Left lung (tissue), 10 donors: ENCODE measurements around the gene ARHGAP30. TPM values are rescaled to one million over a fixed set of nuclear protein-coding genes. Genes with fewer than 3 reads are reported as not detected.

Experiments used
- ATAC-seq: fragments of 200-7000 bp; cut with Tn5 transposase; one replicate; pipeline ENCODE4 v1.9.1; 2020; ENCODE audit warnings: moderate library complexity
- DNase-seq, 4 donors: peaks; one replicate each; pipeline ENCODE4 v3.0.0-alpha.2; 2013 to 2020
- H3K27ac ChIP-seq, 2 donors: fragments of 200-600 bp; sonication (generic) in 1 of 2; one replicate each; pipeline versions ENCODE4 v1.5.0 to v1.8.0; 2020 to 2021
- H3K27me3 ChIP-seq, 2 donors: fragments of 200-600 bp; sonication (generic) in 1 of 2; one replicate each; pipeline versions ENCODE4 v1.5.0 to v1.8.0; 2020 to 2021
- H3K36me3 ChIP-seq, 2 donors: fragments of 200-600 bp; sonication (generic) in 1 of 2; one replicate each; pipeline versions ENCODE4 v1.5.0 to v1.8.0; 2020 to 2021
- H3K4me1 ChIP-seq, 2 donors: fragments of 200-600 bp; one replicate each; pipeline ENCODE4 v1.8.0; 2021
- H3K4me3 ChIP-seq, 2 donors: fragments of 200-600 bp; sonication (generic) in 1 of 2; one replicate each; pipeline versions ENCODE4 v1.5.0 to v1.8.0; 2020 to 2021; ENCODE audit warnings: mild to moderate bottlenecking in 1 of 2
- H3K9me3 ChIP-seq, 2 donors: fragments of 200-600 bp; sonication (generic) in 1 of 2; one replicate each; pipeline versions ENCODE4 v1.5.0 to v1.8.0; 2020 to 2021
- CTCF ChIP-seq, 2 donors: fragments of 200-600 bp; sonication (generic) in 1 of 2; IDR thresholded peaks; one replicate each; pipeline versions ENCODE4 v1.5.0 to v1.8.0; 2021; ENCODE audit warnings: antibody characterized with exemption in 2 of 2
- intact Hi-C, 2 donors: fragments of 100-400 bp; cut with DNase I; formaldehyde crosslinking; loops; one replicate each; pipeline versions ENCODE4 v1.11.2 to v1.14.2; 2022
- polyA plus RNA-seq, 6 donors: library from polyadenylated mRNA; unstranded; fragments of 120-200 nt; gene quantifications; one replicate each; pipeline ENCODE4 v1.2.1, GENCODE V29; 2013; ENCODE audit not compliant: insufficient read length in 6 of 6
- total RNA-seq, 2 donors: library from RNA; stranded (reverse); fragmentation: NEBNext Ultra II Directional; extraction: Animal tissue kit (Norgen Biotek cat#: 25700); gene quantifications; one replicate each; pipeline ENCODE4 v1.2.1, GENCODE V29; 2021
- donor health status: DM: no; HTN: yes; CAD: no.
- donor health status: DM: no; HTN: no; CAD: no.

ARHGAP30 gene
- total and polyA plus RNA-seq, 8 donors: 3.0 to 57.7 (median 4.2) TPM

- peak; percentile 36 for ATAC-seq
- H3K4me1 ChIP-seq: peaks cover 0 to 57% of the 10 kb centered on the region in 2 donors
Measured at GRCh38 chr1:161000736-161001480, 68.8 kb downstream of the ARHGAP30 start.

GRCh38 chr1:160999376-160999775 lies 70.3 kb downstream of the ARHGAP30 start:
- DNase-seq (no peak), ATAC-seq (no peak)
- H3K4me3 ChIP-seq: no peak overlapping the region
- no peaks in the 10 kb centered on the region for H3K9me3 ChIP-seq
- intact Hi-C loops: loop anchor here in 1 of 2 donors (5.0 kb wide), 1 partner anchor 98 kb away; the partner anchor contains the start of gene KLHDC9
- peak overlapping the region in 1 of 2 donors; percentile 5 for H3K27ac ChIP-seq
- H3K36me3 ChIP-seq: peaks cover 3 to 40% of the 10 kb centered on the region in 2 donors
- H3K27me3 ChIP-seq: no peaks in the 10 kb centered on the region
- TF ChIP-seq CTCF (IDR thresholded peaks at IDR 0.05): no peak
- peaks cover 0 to 46% of the 10 kb centered on the region in 2 donors for H3K4me1 ChIP-seq

More at GRCh38 chr1:161000736-161001480, 68.8 kb downstream of the ARHGAP30 start:
- intact Hi-C loops: no loop called here
- Histone ChIP-seq H3K4me3 (no peak overlapping the region), H3K27me3 (no peaks in the 10 kb centered on the region), H3K27ac (no peak overlapping the region), H3K9me3 (no peaks in the 10 kb centered on the region), H3K36me3 (peaks cover 3 to 40% of the 10 kb centered on the region in 2 donors)
- DNase-seq: no peak
- TF ChIP-seq CTCF (IDR thresholded peaks at IDR 0.05): no peak

GRCh38 chr1:160997323-160998038 lies 72.2 kb downstream of the ARHGAP30 start:
- ATAC-seq (peak; percentile 89), DNase-seq (peak in 2 of 4 donors; percentile 66 to 69)
- Histone ChIP-seq H3K9me3 (no peaks in the 10 kb centered on the region), H3K27ac (peak overlapping the region; percentile 54 to 78), H3K27me3 (no peaks in the 10 kb centered on the region), H3K36me3 (peaks cover 3 to 40% of the 10 kb centered on the region in 2 donors), H3K4me3 (no peak overlapping the region), H3K4me1 (peaks cover 0 to 53% of the 10 kb centered on the region in 2 donors)
- intact Hi-C loops: loop anchor here in 1 of 2 donors (5.0 kb wide), 1 partner anchor 100 kb away; the partner anchor contains the start of gene KLHDC9
- peak; percentile 53 to 71 for TF ChIP-seq CTCF (IDR thresholded peaks at IDR 0.05)

Other genes with a start within 250 kb of the ARHGAP30 start
- 1 to 10 TPM in 1 of 2 donors, under 1 TPM in 1; 0.90 to 3.7 TPM for gene CD244, start 207.0 kb downstream of the ARHGAP30 start, total RNA-seq
- gene CD244, start 207.0 kb downstream of the ARHGAP30 start, polyA plus RNA-seq: 1 to 10 TPM in 1 of 6 donors, under 1 TPM in 5; 0.43 to 1.0 (median 0.71) TPM
- 1 to 10 TPM in 1 of 2 donors, under 1 TPM in 1; 0.73 to 3.3 TPM for gene ITLN1, start 184.7 kb downstream of the ARHGAP30 start, total RNA-seq
- 1 to 10 TPM in 1 of 6 donors, under 1 TPM in 5; 0.27 to 1.9 (median 0.68) TPM for gene ITLN1, start 184.7 kb downstream of the ARHGAP30 start, polyA plus RNA-seq
- gene ITLN2, start 115.1 kb downstream of the ARHGAP30 start, total RNA-seq: 1 to 10 TPM; 1.5 to 1.8 TPM
- under 1 TPM in 2 of 6 donors, not detected in 4; 0.17 to 0.18 TPM for gene ITLN2, start 115.1 kb downstream of the ARHGAP30 start, polyA plus RNA-seq
- gene F11R, start 48.7 kb downstream of the ARHGAP30 start, total RNA-seq: 100 to 1,000 TPM; 142 to 164 TPM
- gene F11R, start 48.7 kb downstream of the ARHGAP30 start, polyA plus RNA-seq: 100 to 1,000 TPM in 2 of 6 donors, 10 to 100 TPM in 4; 76.9 to 107 (median 94.6) TPM
- gene TSTD1, start 30.9 kb downstream of the ARHGAP30 start, total RNA-seq: 10 to 100 TPM; 35.1 to 73.5 TPM
- gene TSTD1, start 30.9 kb downstream of the ARHGAP30 start, polyA plus RNA-seq: 10 to 100 TPM; 38.9 to 49.9 (median 45.7) TPM
- 10 to 100 TPM; 56.1 to 72.4 TPM for gene USF1, start 23.9 kb downstream of the ARHGAP30 start, total RNA-seq
- 10 to 100 TPM; 61.1 to 75.4 (median 66.5) TPM for gene USF1, start 23.9 kb downstream of the ARHGAP30 start, polyA plus RNA-seq
- gene NECTIN4, start 19.7 kb upstream of the ARHGAP30 start, total RNA-seq: 1 to 10 TPM; 5.6 to 9.6 TPM
- 10 to 100 TPM in 3 of 6 donors, 1 to 10 TPM in 3; 7.9 to 11.2 (median 9.5) TPM for gene NECTIN4, start 19.7 kb upstream of the ARHGAP30 start, polyA plus RNA-seq
- gene KLHDC9, start 28.5 kb upstream of the ARHGAP30 start, total RNA-seq: 10 to 100 TPM in 1 of 2 donors, 1 to 10 TPM in 1; 4.5 to 10.3 TPM
- 1 to 10 TPM; 4.3 to 7.7 (median 5.1) TPM for gene KLHDC9, start 28.5 kb upstream of the ARHGAP30 start, polyA plus RNA-seq
- 10 to 100 TPM; 42.5 to 47.9 TPM for gene PFDN2, start 48.1 kb upstream of the ARHGAP30 start, total RNA-seq
- 10 to 100 TPM; 45.8 to 57.0 (median 52.8) TPM for gene PFDN2, start 48.1 kb upstream of the ARHGAP30 start, polyA plus RNA-seq
- 10 to 100 TPM; 38.7 to 40.2 TPM for gene NIT1, start 48.2 kb upstream of the ARHGAP30 start, total RNA-seq
- 10 to 100 TPM; 40.7 to 44.6 (median 41.6) TPM for gene NIT1, start 48.2 kb upstream of the ARHGAP30 start, polyA plus RNA-seq
- 10 to 100 TPM; 25.8 to 34.6 TPM for gene DEDD, start 62.8 kb upstream of the ARHGAP30 start, total RNA-seq
- 10 to 100 TPM; 49.0 to 55.8 (median 51.6) TPM for gene DEDD, start 62.8 kb upstream of the ARHGAP30 start, polyA plus RNA-seq
- gene UFC1, start 84.1 kb upstream of the ARHGAP30 start, total RNA-seq: 10 to 100 TPM; 93.8 to 99.8 TPM
- gene UFC1, start 84.1 kb upstream of the ARHGAP30 start, polyA plus RNA-seq: 100 to 1,000 TPM; 134 to 163 (median 152) TPM
- gene USP21, start 89.6 kb upstream of the ARHGAP30 start, total RNA-seq: 10 to 100 TPM; 24.1 to 25.8 TPM
- 10 to 100 TPM; 42.1 to 53.3 (median 49.1) TPM for gene USP21, start 89.6 kb upstream of the ARHGAP30 start, polyA plus RNA-seq
- gene PPOX, start 96.5 kb upstream of the ARHGAP30 start, total RNA-seq: 10 to 100 TPM; 15.2 to 18.7 TPM
- gene PPOX, start 96.5 kb upstream of the ARHGAP30 start, polyA plus RNA-seq: 10 to 100 TPM; 41.9 to 53.0 (median 49.3) TPM
- gene B4GALT3, start 107.6 kb upstream of the ARHGAP30 start, total RNA-seq: 10 to 100 TPM; 35.3 to 35.8 TPM
- 10 to 100 TPM; 36.1 to 42.3 (median 37.6) TPM for gene B4GALT3, start 107.6 kb upstream of the ARHGAP30 start, polyA plus RNA-seq
- 10 to 100 TPM; 13.4 to 15.4 TPM for gene ADAMTS4, start 129.2 kb upstream of the ARHGAP30 start, total RNA-seq
- 1 to 10 TPM; 1.4 to 3.5 (median 2.4) TPM for gene ADAMTS4, start 129.2 kb upstream of the ARHGAP30 start, polyA plus RNA-seq
- gene NDUFS2, start 132.5 kb upstream of the ARHGAP30 start, total RNA-seq: 10 to 100 TPM; 67.7 to 78.6 TPM
- gene NDUFS2, start 132.5 kb upstream of the ARHGAP30 start, polyA plus RNA-seq: 100 to 1,000 TPM; 142 to 188 (median 161) TPM
- gene FCER1G, start 145.4 kb upstream of the ARHGAP30 start, total RNA-seq: 100 to 1,000 TPM; 102 to 329 TPM
- gene FCER1G, start 145.4 kb upstream of the ARHGAP30 start, polyA plus RNA-seq: 10 to 100 TPM; 14.6 to 22.0 (median 15.8) TPM
- gene APOA2, start 153.7 kb upstream of the ARHGAP30 start, total RNA-seq: not detected
- gene APOA2, start 153.7 kb upstream of the ARHGAP30 start, polyA plus RNA-seq: 1 to 10 TPM in 2 of 6 donors, under 1 TPM in 1, not detected in 3; 0.67 to 9.4 (median 6.8) TPM
- 10 to 100 TPM; 12.7 to 15.6 TPM for gene TOMM40L, start 156.2 kb upstream of the ARHGAP30 start, total RNA-seq
- 10 to 100 TPM in 4 of 6 donors, 1 to 10 TPM in 2; 9.2 to 12.7 (median 10.9) TPM for gene TOMM40L, start 156.2 kb upstream of the ARHGAP30 start, polyA plus RNA-seq
- gene NR1I3, start 168.3 kb upstream of the ARHGAP30 start, total RNA-seq: not detected
- 1 to 10 TPM in 4 of 6 donors, under 1 TPM in 2; 0.48 to 1.5 (median 1.2) TPM for gene NR1I3, start 168.3 kb upstream of the ARHGAP30 start, polyA plus RNA-seq
- 1 to 10 TPM; 1.5 to 6.6 TPM for gene PCP4L1, start 188.9 kb upstream of the ARHGAP30 start, total RNA-seq
- 1 to 10 TPM in 4 of 6 donors, under 1 TPM in 2; 0.53 to 1.4 (median 1.2) TPM for gene PCP4L1, start 188.9 kb upstream of the ARHGAP30 start, polyA plus RNA-seq
- gene MPZ, start 240.1 kb upstream of the ARHGAP30 start, total RNA-seq: 1 to 10 TPM; 2.0 to 4.8 TPM
- 1 to 10 TPM; 2.1 to 5.5 (median 2.7) TPM for gene MPZ, start 240.1 kb upstream of the ARHGAP30 start, polyA plus RNA-seq
- 100 to 1,000 TPM; 187 to 204 TPM for gene SDHC, start 244.5 kb upstream of the ARHGAP30 start, total RNA-seq
- 100 to 1,000 TPM; 164 to 201 (median 180) TPM for gene SDHC, start 244.5 kb upstream of the ARHGAP30 start, polyA plus RNA-seq